ENCODE measurements around the gene BRAF. TPM values are rescaled to one million over a fixed set of nuclear protein-coding genes. Genes with fewer than 3 reads are reported as not detected.

The BRAF gene
- total RNA-seq, 4 donors from 2014 or later: 43.5 to 56.5 (median 49.5) TPM

DNA sequence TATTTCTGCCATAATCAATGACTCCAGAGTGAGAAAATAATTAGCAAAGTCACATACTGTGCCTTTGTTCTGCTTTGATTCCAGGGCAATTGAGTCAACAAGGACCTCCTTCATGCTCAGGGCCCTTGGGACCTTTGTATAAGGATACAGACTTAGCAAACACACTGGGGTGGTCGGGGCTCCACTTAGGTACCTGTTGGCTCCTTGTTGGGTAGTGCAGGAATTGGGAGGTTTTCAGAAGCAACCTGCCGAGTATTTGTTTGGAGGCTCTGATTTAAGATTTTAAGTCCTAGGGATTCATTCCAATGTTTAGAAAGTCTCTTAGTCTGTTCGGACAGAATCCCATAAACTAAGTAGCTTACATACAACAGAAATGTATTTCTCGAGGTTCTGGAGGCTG lies 249.0 kb downstream of the BRAF start:
- peaks cover 0 to 41% (median 16%) of the 10 kb centered on the region in 4 donors for H3K4me1 ChIP-seq
- H3K27ac ChIP-seq: peak overlapping the region in 2 of 4 donors; percentile 50 to 55
- no peak for TF ChIP-seq CTCF (IDR thresholded peaks at IDR 0.05)
- no peak for TF ChIP-seq EP300 (IDR thresholded peaks at IDR 0.05)
- TF ChIP-seq POLR2A (IDR thresholded peaks at IDR 0.05): no peak
- DNase-seq (ENCODE audit: low spot score in 2 of 2): no peak
- no peaks in the 10 kb centered on the region for H3K27me3 ChIP-seq
- peaks cover 0 to 45% (median 4%) of the 10 kb centered on the region in 3 donors for H3K36me3 ChIP-seq
- no peaks in the 10 kb centered on the region for H3K9me3 ChIP-seq
- WGBS, 2 donors: 56 to 57% methylated on average over 4 of the region's 4 CpGs
- H3K4me3 ChIP-seq: no peak overlapping the region

DNA sequence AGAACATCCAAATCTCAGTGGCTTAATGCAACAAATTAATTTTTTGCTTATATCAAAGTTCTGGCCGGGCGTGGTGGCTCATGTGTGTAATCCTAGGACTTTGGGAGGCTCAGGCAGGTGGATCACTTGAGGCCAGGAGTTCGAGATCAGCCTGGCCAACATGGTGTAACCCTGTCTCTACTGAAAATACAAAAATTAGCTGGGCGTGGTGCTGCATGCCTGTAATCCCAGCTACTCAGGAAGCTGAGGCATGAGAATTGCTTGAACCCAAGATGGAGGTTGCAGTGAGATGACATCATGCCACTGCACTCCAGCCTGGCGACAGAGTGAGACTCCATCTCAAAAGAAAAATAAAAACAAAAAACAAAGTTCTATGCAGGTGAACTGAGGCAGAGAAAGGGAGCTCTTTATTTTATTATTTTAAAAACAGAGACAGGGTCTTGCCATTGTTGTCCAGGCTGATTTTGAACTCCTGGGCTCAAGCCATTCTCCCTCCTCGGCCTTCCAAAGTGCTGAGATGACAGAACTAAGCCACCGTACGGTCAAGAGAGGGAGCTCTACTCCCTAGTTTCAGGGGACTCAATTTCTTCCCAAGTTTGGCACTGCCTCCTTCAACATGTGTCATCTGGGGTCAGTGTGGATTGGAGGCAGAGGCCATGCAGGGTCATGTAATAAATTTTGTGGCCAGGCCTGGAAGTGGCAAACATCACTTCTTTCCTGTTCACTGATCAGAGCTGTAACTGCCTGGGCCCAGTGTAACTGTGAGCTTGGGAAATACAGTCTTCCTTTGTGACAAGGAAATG lies 249.6 kb downstream of the BRAF start:
- Histone ChIP-seq H3K27ac (peak overlapping the region in 3 of 4 donors; percentile 6 to 55 (median 50)), H3K27me3 (no peaks in the 10 kb centered on the region), H3K4me1 (peaks cover 0 to 41% (median 16%) of the 10 kb centered on the region in 4 donors), H3K36me3 (peaks cover 0 to 39% (median 0%) of the 10 kb centered on the region in 3 donors), H3K9me3 (no peaks in the 10 kb centered on the region), H3K4me3 (no peak overlapping the region)
- DNase-seq (ENCODE audit: low spot score in 2 of 2): no peak
- 51 to 56% methylated on average over 8 of the region's 8 CpGs for WGBS, 2 donors
- TF ChIP-seq POLR2A (IDR thresholded peaks at IDR 0.05) (no peak), CTCF (IDR thresholded peaks at IDR 0.05) (peak in 4 of 5 experiments; percentile 19 to 42 (median 38)), EP300 (IDR thresholded peaks at IDR 0.05) (peak in 1 of 2 donors; percentile 33)

GRCh38 chr7:140674356-140674800 lies 250.4 kb downstream of the BRAF start:
- Histone ChIP-seq H3K9me3 (no peaks in the 10 kb centered on the region), H3K27me3 (no peaks in the 10 kb centered on the region), H3K4me1 (peaks cover 0 to 41% (median 16%) of the 10 kb centered on the region in 4 donors), H3K36me3 (peaks cover 0 to 32% (median 0%) of the 10 kb centered on the region in 3 donors), H3K4me3 (no peak overlapping the region), H3K27ac (peak overlapping the region in 1 of 4 donors; percentile 94)
- TF ChIP-seq EP300 (IDR thresholded peaks at IDR 0.05) (no peak), CTCF (IDR thresholded peaks at IDR 0.05) (no peak), POLR2A (IDR thresholded peaks at IDR 0.05) (no peak)
- 86 to 92% methylated on average over 5 of the region's 5 CpGs for WGBS, 2 donors
- no peak for DNase-seq (ENCODE audit: low spot score in 2 of 2)

GRCh38 chr7:140673774-140674155 lies 251.0 kb downstream of the BRAF start:
- H3K4me1 ChIP-seq: peaks cover 0 to 41% (median 16%) of the 10 kb centered on the region in 4 donors
- 38 to 46% methylated on average over 14 to 18 of the region's 18 CpGs for WGBS, 2 donors

More at GRCh38 chr7:140673774-140674155, 251.0 kb downstream of the BRAF start:
- peak overlapping the region; percentile 66 to 95 (median 78) for H3K4me3 ChIP-seq
- no peak for DNase-seq (ENCODE audit: low spot score in 2 of 2)
- H3K36me3 ChIP-seq: peaks cover 0 to 26% (median 0%) of the 10 kb centered on the region in 3 donors
- H3K9me3 ChIP-seq: no peaks in the 10 kb centered on the region
- H3K27me3 ChIP-seq: no peaks in the 10 kb centered on the region
- TF ChIP-seq EP300 (IDR thresholded peaks at IDR 0.05) (no peak), CTCF (IDR thresholded peaks at IDR 0.05) (no peak), POLR2A (IDR thresholded peaks at IDR 0.05) (no peak)
- H3K27ac ChIP-seq: peak overlapping the region; percentile 71 to 94 (median 88)

Measured in tibial nerve (tissue), 4 donors.